H1 (cell line): ENCODE data around the gene PTMA. TPM values are rescaled to one million over a fixed set of nuclear protein-coding genes. Genes with fewer than 3 reads are reported as not detected.
A peak's percentile ranks its signal among the peaks of the same experiment; 100 is the strongest.

Experiments used
- CTCF ChIA-PET: fragments of 300-600 bp; sonication (Branson Sonifier 250); formaldehyde crosslinking; loops from one replicate; lab custom pipeline; 2021; ENCODE audit not compliant: partially characterized antibody; lab: Charles Lee
- POLR2A ChIA-PET: fragments of 300-600 bp; sonication (Branson Sonifier 250); formaldehyde crosslinking; loops from one replicate; lab custom pipeline; 2021; ENCODE audit warnings: inconsistent platforms; ENCODE audit not compliant: partially characterized antibody; lab: Charles Lee
- DNase-seq, 2 experiments: peaks; one replicate each; pipeline versions ENCODE4 v3.0.0 to v3.0.0-alpha.2; 2010 to 2022; ENCODE audit warnings: low spot score in 2 of 2, low read depth in 1 of 2, mixed read lengths in 1 of 2
- FAIRE-seq: peaks from 2 replicates; lab custom pipeline; 2011; peaks lifted over from hg19 to GRCh38; lab: Jason Lieb, UNC
- H2AFZ ChIP-seq: 2 replicates; pipeline ENCODE4 v1.8.1; 2012; ENCODE audit warnings: low read length, inconsistent platforms
- H2AK5ac ChIP-seq: 2 replicates; pipeline ENCODE4 v1.6.1; 2013; ENCODE audit warnings: low read depth, low read length
- H2BK120ac ChIP-seq: replicated peaks from 2 replicates; pipeline ENCODE3; 2013; ENCODE audit warnings: low read depth, low read length, inconsistent platforms
- H2BK12ac ChIP-seq: 2 replicates; pipeline ENCODE4 v1.6.1; 2013; ENCODE audit warnings: low read depth, low read length
- H2BK15ac ChIP-seq: 2 replicates; pipeline ENCODE4 v1.6.1; 2013; ENCODE audit warnings: low read length
- H2BK20ac ChIP-seq: 2 replicates; pipeline ENCODE4 v1.6.1; 2013; ENCODE audit warnings: low read length
- H2BK5ac ChIP-seq: 2 replicates; pipeline ENCODE4 v1.6.1; 2013; ENCODE audit warnings: low read depth, low read length
- H3K14ac ChIP-seq: 2 replicates; pipeline ENCODE4 v1.6.1; 2013; ENCODE audit warnings: inconsistent platforms; ENCODE audit not compliant: insufficient read length
- H3K18ac ChIP-seq: 2 replicates; pipeline ENCODE4 v1.6.1; 2013; ENCODE audit warnings: low read length; ENCODE audit errors: extremely low read depth
- H3K23ac ChIP-seq: 2 replicates; pipeline ENCODE4 v1.6.1; 2013; ENCODE audit warnings: inconsistent platforms; ENCODE audit not compliant: insufficient read length
- H3K23me2 ChIP-seq: 2 replicates; pipeline ENCODE4 v1.6.1; 2013; ENCODE audit warnings: low read depth, low read length
- H3K27ac ChIP-seq: 2 replicates; pipeline ENCODE4 v1.6.1; 2011; ENCODE audit warnings: low read depth, low read length, inconsistent platforms
- H3K27me3 ChIP-seq, 4 experiments: replicated peaks in 1 of 4; 1 replicate in 1 of 4; 2 replicates in 3 of 4; pipeline versions ENCODE4 v1.6.1 to v1.8.1; 2011 to 2013; ENCODE audit warnings: low read length in 3 of 4, mild to moderate bottlenecking in 3 of 4, inconsistent platforms in 2 of 4, mixed read lengths in 2 of 4, moderate library complexity in 1 of 4; ENCODE audit not compliant: control insufficient read depth in 3 of 4, insufficient read depth in 3 of 4; ENCODE audit errors: extremely low read depth in 1 of 4
- H3K36me3 ChIP-seq, 4 experiments: 2 replicates each; pipeline versions ENCODE4 v1.6.1 to v1.8.1; 2011 to 2013; ENCODE audit warnings: mild to moderate bottlenecking in 4 of 4, low read length in 3 of 4, moderate library complexity in 2 of 4, control low read depth in 1 of 4, inconsistent platforms in 1 of 4; ENCODE audit not compliant: insufficient read depth in 4 of 4, control insufficient read depth in 2 of 4
- H3K4ac ChIP-seq: replicated peaks from 2 replicates; pipeline ENCODE3; 2013; ENCODE audit warnings: low read length, low read depth, mixed read lengths, inconsistent platforms; ENCODE audit not compliant: insufficient read length
- H3K4me1 ChIP-seq, 4 experiments: replicated peaks in 1 of 4; 1 replicate in 1 of 4; 2 replicates in 3 of 4; pipeline versions ENCODE4 v1.6.1 to v1.8.1; 2011 to 2013; ENCODE audit warnings: low read length in 3 of 4, inconsistent platforms in 2 of 4, mixed read lengths in 1 of 4; ENCODE audit not compliant: insufficient read depth in 4 of 4, control insufficient read depth in 3 of 4
- H3K4me2 ChIP-seq, 2 experiments: 2 replicates each; pipeline versions ENCODE4 v1.6.1 to v1.8.1; 2011 to 2013; ENCODE audit warnings: low read depth in 2 of 2, low read length in 2 of 2, control low read depth in 1 of 2, inconsistent platforms in 1 of 2, mild to moderate bottlenecking in 1 of 2; ENCODE audit not compliant: insufficient read depth in 1 of 2
- H3K4me3 ChIP-seq, 4 experiments: fragments of 200-600, 300-600 bp in 1 of 4; sonication (generic), shearing (Covaris generic), sonication (Bioruptor Twin) in 1 of 4; 2 replicates each; pipeline versions ENCODE4 v1.5.1 to v1.8.1; 2011 to 2016; ENCODE audit warnings: low read length in 4 of 4, low read depth in 3 of 4, control low read depth in 2 of 4, inconsistent platforms in 2 of 4, mild to moderate bottlenecking in 2 of 4, mixed read lengths in 1 of 4, moderate library complexity in 1 of 4; ENCODE audit not compliant: insufficient read depth in 2 of 4; ENCODE audit errors: extremely low read depth in 1 of 4
- H3K56ac ChIP-seq: replicated peaks from 2 replicates; pipeline ENCODE3; 2013; ENCODE audit warnings: low read depth, mild to moderate bottlenecking, mixed read lengths, low read length, inconsistent platforms; ENCODE audit not compliant: insufficient read length
- H3K79me1 ChIP-seq: 2 replicates; pipeline ENCODE4 v1.6.1; 2013; ENCODE audit warnings: low read depth, low read length, control low read depth
- H3K79me2 ChIP-seq, 2 experiments: 2 replicates each; pipeline versions ENCODE4 v1.6.1 to v1.8.1; 2012 to 2013; ENCODE audit warnings: low read length in 2 of 2, mild to moderate bottlenecking in 2 of 2, inconsistent platforms in 1 of 2; ENCODE audit not compliant: insufficient read depth in 2 of 2, control insufficient read depth in 1 of 2
- H3K9ac ChIP-seq, 4 experiments: replicated peaks in 1 of 4; 1 replicate in 1 of 4; 2 replicates in 3 of 4; pipeline versions ENCODE4 v1.6.1 to v1.8.1; 2011 to 2013; ENCODE audit warnings: low read depth in 3 of 4, low read length in 3 of 4, control low read depth in 2 of 4, mild to moderate bottlenecking in 2 of 4, moderate library complexity in 2 of 4, inconsistent platforms in 1 of 4; ENCODE audit errors: extremely low read depth in 1 of 4
- H3K9me3 ChIP-seq, 2 experiments: 2 replicates each; pipeline versions ENCODE4 v1.6.1 to v1.8.1; 2012 to 2013; ENCODE audit warnings: mild to moderate bottlenecking in 2 of 2, moderate library complexity in 2 of 2, control low read depth in 1 of 2, inconsistent platforms in 1 of 2, low read depth in 1 of 2, low read length in 1 of 2, mixed read lengths in 1 of 2; ENCODE audit not compliant: insufficient read depth in 2 of 2
- H4K20me1 ChIP-seq, 2 experiments: replicated peaks in 1 of 2; 2 replicates each; pipeline versions ENCODE3 to v1.8.1; 2011 to 2013; ENCODE audit warnings: inconsistent platforms in 2 of 2, low read length in 2 of 2, mild to moderate bottlenecking in 1 of 2; ENCODE audit not compliant: insufficient read depth in 2 of 2, control insufficient read depth in 1 of 2
- H4K5ac ChIP-seq: 2 replicates; pipeline ENCODE4 v1.6.1; 2013; ENCODE audit warnings: low read length, low read depth, mixed read lengths, inconsistent platforms; ENCODE audit not compliant: insufficient read length
- H4K8ac ChIP-seq: 2 replicates; pipeline ENCODE4 v1.8.0; 2013; ENCODE audit warnings: mild to moderate bottlenecking, moderate library complexity, low read length, inconsistent platforms; ENCODE audit not compliant: insufficient read depth; ENCODE audit errors: extremely low read depth
- H4K91ac ChIP-seq: replicated peaks from 2 replicates; pipeline ENCODE3; 2013; ENCODE audit warnings: low read length, mixed read lengths, inconsistent platforms; ENCODE audit not compliant: insufficient read length
- PHF8 ChIP-seq: fragments of 200-600 bp; sonication (generic); conservative IDR thresholded peaks from 2 replicates; pipeline ENCODE4 v1.7.1; 2012; ENCODE audit warnings: low read depth, mild to moderate bottlenecking, inconsistent platforms, low read length, moderate library complexity
- POLR2AphosphoS5 ChIP-seq: IDR thresholded peaks from 2 replicates; pipeline ENCODE4 v1.6.1; 2011; ENCODE audit warnings: low read depth, low read length
- RBBP5 ChIP-seq: IDR thresholded peaks from 2 replicates; pipeline ENCODE4 v1.7.1; 2012; ENCODE audit warnings: low read depth, mild to moderate bottlenecking, inconsistent platforms, low read length, moderate library complexity, borderline replicate concordance
- SP1 ChIP-seq: IDR thresholded peaks from 2 replicates; pipeline ENCODE4 v1.6.1; 2011; ENCODE audit warnings: low read depth, low read length
- TAF7 ChIP-seq: optimal IDR thresholded peaks from 2 replicates; pipeline ENCODE3; 2011; ENCODE audit warnings: low read depth, mild to moderate bottlenecking, inconsistent platforms, low read length, moderate library complexity, borderline replicate concordance
- TCF12 ChIP-seq: IDR thresholded peaks from 2 replicates; pipeline ENCODE4 v1.6.1; 2011; ENCODE audit warnings: low read depth, mild to moderate bottlenecking, low read length
- WGBS, 2 experiments: shearing (Covaris generic) in 1 of 2; methylation state at CpG; one replicate each; pipeline versions ENCODE4 v1.1.6 to v1.1.7; 2013 to 2015; ENCODE audit warnings: low lambda C conversion rate in 2 of 2, mixed read lengths in 2 of 2, inconsistent platforms in 1 of 2, low coverage in 1 of 2, missing lambda C conversion rate in 1 of 2; ENCODE audit not compliant: insufficient replicate concordance in 2 of 2, insufficient coverage in 1 of 2, insufficient read length in 1 of 2; ENCODE audit errors: extremely low coverage in 1 of 2, missing lambda C conversion rate in 1 of 2; 5-methylcytosine and 5-hydroxymethylcytosine counted together
- polyA plus RNA-seq, 7 experiments: library from polyadenylated mRNA; depleted of rRNA in 3 of 7; stranded (reverse) in 5 of 7; unstranded in 2 of 7; fragments of >200 nt in 5 of 7; fragments of 200-250 nt in 2 of 7; gene quantifications; 1 replicate in 5 of 7; 2 replicates in 1 of 7; 4 replicates in 1 of 7; pipeline versions ENCODE4 v1.2.1 to v1.2.3, GENCODE V29; 2011 to 2013; ENCODE audit warnings: missing spikeins in 2 of 7, mixed read lengths in 2 of 7
- total RNA-seq: library from RNA; stranded (reverse); fragmentation: NEBNext Ultra II Directional; extraction: Animal tissue kit (Norgen Biotek cat#: 25700); gene quantifications from 2 replicates; pipeline ENCODE4 v1.2.1, GENCODE V29; 2021

PTMA gene
- total and polyA plus RNA-seq, 2 of the 8 experiments (the other 6 are each of a cell fraction or from before 2014, with no cell fraction given) = 683 to 2,680 TPM

DNA sequence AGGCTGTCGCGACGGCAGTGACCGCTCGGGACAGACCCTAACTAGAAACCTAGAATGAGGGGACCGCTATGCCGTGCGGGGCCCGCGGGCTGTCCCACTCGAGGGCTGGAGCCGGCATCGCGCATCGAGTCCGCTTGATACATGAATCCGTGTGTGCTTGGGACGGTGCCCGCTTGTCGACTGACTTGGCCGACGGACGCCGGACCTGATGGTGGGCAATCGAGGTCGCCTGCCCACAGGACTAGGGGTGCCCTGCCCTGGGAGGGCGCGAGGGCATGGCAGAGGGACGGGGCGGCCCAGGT lies 749 bp upstream of the PTMA start:
- FAIRE-seq = no peak
- Histone ChIP-seq H2BK15ac (peak overlapping the region; percentile 98; the same call in 1 of the 2 replicates), H3K14ac (peak overlapping the region; percentile 87), H2BK5ac (peak overlapping the region; percentile 100), H2BK12ac (peak overlapping the region; percentile 97), H3K56ac (peak overlapping the region; percentile 99), H4K8ac (peak overlapping the region; percentile 100), H3K23ac (no peak overlapping the region), H3K9me3 (no peaks in the 10 kb centered on the region), H3K27ac (peak overlapping the region; percentile 99), H2AK5ac (peak overlapping the region; percentile 100), H3K18ac (peak overlapping the region; percentile 100), H2AFZ (no peak overlapping the region; the same call in 1 of the 2 replicates), H4K5ac (peak overlapping the region; percentile 93), H2BK20ac (no peak overlapping the region), H3K23me2 (peaks cover 11% of the 10 kb centered on the region), H3K36me3 (peaks cover 14 to 37% (median 26%) of the 10 kb centered on the region in 4 experiments), H3K9ac (peak overlapping the region; percentile 97 to 100 (median 99)), H4K20me1 (peaks cover 19 to 21% of the 10 kb centered on the region in 2 experiments), H3K79me1 (0 out of 2 replicates have a peak, but pooled peaks cover 3% of the 10 kb centered on the region), H3K4me3 (peak overlapping the region; percentile 85 to 96 (median 90)), H3K4me1 (peaks cover 0 to 20% (median 11%) of the 10 kb centered on the region in 4 experiments; a peak in 6 of 7 replicates), H3K4me2 (peak overlapping the region; percentile 73 to 94), H3K27me3 (no peaks in the 10 kb centered on the region), H4K91ac (peak overlapping the region; percentile 100), H3K79me2 (peaks cover 38 to 64% of the 10 kb centered on the region in 2 experiments), H2BK120ac (peak overlapping the region; percentile 96), H3K4ac (peak overlapping the region; percentile 100)
- DNase-seq = peak in 1 of 2 experiments; percentile 85
- TF ChIP-seq TCF12 (no peak), TAF7 (peak; percentile 8), PHF8 (peak; percentile 54; the same call in 1 of the 2 replicates), SP1 (no peak), RBBP5 (peak; percentile 86), POLR2AphosphoS5 (peak; percentile 63; the same call in 1 of the 2 replicates)
- POLR2A ChIA-PET = interaction anchor here (0.7 to 22.8 kb wide), 21 partner anchors 8 to 281 kb away, joined by 3 to 1080 read pairs (median 6); partner anchors contain the start of genes COPS7B, NCL and PDE6D
- 2% methylated on average over 30 of the region's 30 CpGs; no CpG with 5 or more reads in 1 of the 2 experiments for WGBS, 2 experiments
- CTCF ChIA-PET = interaction anchor here (0.5 to 5.9 kb wide), 12 partner anchors 8 to 291 kb away, joined by 3 to 66 read pairs (median 12); no protein-coding TSS in a partner anchor
